Endometrium (tissue), 2 donors: ENCODE data around the gene TGFB2.

ENCODE experiments used
- FAIRE-seq: peaks from 2 replicates; lab custom pipeline; 2012; peaks lifted over from hg19 to GRCh38; lab: Jason Lieb, UNC
- donor health status: control.
- donor health status: control.

The TGFB2 gene

DNA sequence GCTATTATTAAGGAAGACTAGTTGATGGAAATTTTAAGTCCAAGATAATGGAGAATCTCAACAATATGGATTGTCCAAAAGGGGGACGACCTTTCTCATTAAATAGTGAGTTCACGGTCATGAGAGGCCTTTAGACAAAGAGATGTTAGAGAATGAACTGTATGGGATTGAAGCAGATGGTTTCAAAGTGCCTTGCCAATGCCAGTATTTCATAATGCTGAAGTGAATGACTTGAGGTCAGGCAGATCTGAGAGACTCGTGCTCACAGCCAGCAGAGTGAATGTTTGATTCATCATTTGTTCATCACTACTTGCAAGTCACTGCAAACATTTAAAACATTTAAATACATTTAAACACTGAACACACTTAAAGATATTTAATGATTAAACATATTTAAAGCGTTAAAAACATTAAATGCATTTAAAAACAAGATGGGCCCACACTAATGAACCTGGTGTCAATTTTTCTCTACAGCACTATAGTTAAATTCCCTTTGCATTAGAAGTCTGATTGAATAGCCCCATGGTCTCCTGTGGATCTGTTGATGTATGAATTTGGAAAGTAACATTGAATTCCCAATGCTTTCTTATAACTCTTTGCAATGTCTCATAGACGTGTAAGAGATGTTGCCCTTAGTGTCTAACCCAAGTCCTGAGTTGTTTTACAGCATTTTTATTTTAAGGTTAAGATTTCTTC is 80.7 kb downstream of the TGFB2 start:
- FAIRE-seq, result no peak

DNA sequence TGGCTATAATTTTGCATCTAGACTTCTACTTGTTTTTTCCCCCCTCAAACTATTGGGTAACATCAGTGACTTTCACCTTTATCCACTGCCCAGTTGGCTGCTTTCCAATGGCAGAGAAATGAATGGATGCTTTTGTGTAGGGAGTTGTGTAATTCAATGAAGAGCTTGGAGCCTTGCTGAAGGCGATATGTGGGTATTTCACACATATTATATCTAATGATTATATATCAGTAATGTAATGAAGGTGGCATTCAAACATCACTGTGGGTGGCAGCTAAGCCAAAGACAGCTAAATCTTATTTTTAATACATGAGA is 81.2 kb downstream of the TGFB2 start:
- no peak for FAIRE-seq

DNA sequence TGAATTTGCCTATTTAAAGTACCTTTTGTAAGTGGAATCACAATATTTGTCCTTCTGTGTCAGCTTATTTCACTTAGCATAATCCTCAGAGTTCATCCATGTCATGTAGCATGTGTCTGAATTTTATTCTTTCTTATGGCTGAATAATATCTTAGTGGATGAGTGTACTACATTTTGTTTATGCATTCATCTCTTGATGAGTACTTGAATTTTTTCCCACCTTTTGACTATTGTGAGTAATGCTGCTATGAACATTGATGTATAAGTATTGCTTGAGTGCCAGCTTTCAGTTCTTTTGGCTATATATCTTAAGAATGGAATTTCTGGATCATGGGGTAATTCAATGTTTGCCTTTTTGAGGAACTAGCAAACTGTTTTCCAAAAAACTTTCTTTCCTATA is 84.2 kb downstream of the TGFB2 start:
- FAIRE-seq, result no peak

DNA sequence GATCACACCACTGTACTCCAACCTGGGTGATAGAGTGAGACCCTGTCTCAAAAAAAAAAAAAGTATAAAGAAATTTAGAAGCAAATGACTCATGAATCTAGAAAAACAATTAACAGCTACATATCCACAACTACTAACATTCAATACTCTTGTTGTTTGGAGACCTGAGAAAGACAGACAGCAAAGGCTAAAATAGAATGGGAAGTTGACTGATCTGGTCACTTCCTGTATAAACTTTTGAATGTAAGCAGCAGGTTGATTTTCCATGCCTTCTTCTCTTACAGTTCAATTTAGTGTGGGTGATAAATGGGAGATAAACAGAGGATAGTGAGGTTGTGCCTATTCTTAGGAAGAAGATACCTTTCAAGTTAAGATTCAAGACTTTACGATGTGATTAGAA is 85.2 kb downstream of the TGFB2 start:
- no peak for FAIRE-seq

DNA sequence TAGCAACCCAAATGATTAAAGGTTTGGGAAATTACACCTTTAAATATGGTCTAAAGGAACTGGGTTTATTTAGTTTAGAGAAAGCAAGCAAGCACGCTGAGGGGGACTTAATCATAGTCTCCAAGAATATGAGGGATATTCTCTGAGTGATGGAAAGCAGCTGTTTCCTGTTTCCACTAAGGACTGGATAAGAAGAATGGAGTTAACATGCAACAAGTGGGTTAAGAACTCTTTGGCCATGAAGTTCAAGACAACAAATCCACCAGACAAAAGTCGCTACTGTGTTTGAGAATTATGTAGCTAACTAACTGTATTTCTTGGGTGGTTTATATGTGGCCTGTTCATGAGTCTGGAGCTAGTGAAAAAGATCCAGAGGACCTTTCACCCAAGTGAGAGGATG is 85.7 kb downstream of the TGFB2 start:
- no peak for FAIRE-seq

DNA sequence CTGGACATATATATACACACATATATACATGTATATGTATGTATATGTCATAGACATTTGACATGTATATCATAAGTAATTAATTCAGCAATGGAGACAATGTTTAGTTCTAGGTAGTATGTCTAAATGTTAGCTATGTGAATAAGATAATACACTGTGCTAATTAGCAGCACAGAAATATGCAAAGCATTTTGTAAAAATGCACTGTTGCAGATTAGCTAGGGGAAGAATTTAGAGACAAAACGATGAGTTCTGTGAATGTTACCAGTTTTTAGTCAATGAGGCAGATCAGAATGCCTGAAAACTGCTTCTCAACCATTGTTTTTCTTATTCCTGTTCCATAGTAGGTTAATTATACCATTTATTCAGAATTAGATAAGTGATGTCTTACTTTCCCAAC is 86.3 kb downstream of the TGFB2 start:
- FAIRE-seq, result no peak

DNA sequence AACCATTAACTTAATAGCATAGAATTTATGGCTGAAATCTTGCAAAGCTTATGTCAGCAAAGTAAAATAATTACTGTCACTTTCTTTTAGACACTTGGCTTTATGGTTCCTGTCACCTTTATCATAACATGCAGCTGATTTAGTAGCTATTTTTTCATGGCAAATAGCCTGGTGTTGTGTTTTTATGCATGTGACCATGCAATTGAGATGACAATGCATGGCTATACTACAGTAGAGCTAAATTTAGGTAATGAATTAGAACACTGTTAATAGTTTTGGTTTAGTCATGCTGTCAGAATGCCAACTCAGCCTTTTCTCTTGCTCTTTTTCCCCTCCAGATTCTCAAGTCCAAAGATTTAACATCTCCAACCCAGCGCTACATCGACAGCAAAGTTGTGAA is 88.6 kb downstream of the TGFB2 start:
- no peak for FAIRE-seq

DNA sequence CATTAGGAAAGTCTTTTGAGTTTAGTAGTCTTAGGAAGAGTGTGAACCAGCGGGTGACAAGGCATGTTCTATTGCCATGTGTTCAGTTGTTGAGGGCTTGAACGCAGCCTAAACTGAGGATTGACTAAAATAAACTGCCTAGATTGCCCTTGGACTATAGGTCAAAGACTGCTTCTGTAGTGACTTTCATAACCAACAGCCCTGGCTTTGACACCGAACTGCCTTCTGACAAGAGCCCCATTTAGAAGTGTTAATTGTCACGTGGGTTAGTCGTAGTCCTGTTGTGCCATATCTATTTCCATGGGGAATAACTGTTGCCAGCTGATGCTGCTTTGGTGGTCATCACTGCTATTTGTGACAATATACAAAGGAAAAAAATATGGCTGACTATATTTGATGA is 90.4 kb downstream of the TGFB2 start:
- FAIRE-seq, result no peak

DNA sequence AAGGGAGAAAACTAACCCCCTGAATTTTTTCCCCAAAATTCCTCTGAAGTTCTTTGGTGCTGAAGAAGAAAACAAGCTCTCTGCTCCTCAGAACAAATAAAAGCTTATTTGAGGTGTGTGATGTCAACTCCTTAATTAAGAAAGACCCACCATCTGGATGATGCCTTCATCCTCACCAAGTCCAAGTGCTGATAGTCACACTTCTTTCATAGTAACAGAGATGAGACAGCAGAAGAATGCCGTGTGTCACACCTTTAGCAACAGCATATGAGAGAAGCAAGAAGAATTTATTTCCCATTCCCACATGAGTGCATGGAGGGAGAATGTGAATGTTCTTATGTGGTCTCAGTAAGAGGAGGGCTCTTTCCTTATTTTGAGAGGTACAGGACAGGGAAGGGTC is 91.2 kb downstream of the TGFB2 start:
- FAIRE-seq, result no peak

DNA sequence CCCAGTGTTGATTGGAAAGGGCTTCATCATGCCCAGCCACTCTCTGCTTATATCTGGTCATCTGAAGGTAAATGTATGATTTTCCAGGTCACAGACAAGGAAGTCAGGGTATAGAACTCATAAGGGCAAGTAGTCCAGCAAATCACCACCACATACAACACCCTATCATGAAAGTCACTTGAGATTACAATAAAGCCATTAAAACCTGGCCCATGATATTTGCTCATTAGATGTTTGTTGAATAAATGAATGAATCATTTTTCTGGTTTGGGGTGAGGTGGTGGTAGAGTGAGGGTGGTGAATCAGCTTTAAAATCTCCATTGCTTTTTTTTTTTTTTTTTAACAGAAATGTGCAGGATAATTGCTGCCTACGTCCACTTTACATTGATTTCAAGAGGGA is 91.9 kb downstream of the TGFB2 start:
- no peak for FAIRE-seq

DNA sequence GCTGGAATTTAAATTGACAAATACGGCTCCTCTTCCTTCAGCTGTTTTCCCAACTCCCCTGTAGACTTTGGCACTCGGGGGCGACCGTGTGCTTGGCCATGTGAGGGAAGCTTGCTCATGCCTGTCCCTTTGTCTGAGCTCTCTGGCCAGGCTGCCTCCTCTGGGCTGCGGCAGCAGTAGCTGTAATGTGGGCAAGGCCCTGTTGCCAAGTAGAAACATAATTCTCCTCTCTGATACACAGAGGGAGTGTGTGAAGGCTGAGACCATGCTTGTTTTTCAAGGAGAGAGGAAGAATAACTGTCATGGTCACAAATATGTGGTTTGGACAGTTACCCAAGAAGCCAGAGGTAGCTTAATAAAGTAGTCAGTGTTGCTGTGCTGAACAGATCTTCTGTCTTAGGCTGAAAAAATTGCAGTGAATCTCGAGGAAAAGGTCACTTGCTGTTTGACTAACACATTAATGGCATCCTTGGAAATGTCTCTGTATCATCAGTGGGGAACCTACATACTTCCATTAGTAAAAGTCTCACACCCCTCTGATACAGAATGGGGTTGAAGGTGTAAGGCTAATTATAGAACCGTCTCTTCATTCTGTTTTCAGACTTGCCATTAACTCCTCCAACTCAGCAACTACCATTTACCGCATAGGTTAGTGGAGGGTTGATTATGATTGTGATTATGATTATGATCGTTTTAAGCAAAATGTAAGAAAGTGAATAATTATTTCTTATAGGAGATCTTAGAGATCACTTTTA is 94.6 kb downstream of the TGFB2 start:
- FAIRE-seq, result no peak

DNA sequence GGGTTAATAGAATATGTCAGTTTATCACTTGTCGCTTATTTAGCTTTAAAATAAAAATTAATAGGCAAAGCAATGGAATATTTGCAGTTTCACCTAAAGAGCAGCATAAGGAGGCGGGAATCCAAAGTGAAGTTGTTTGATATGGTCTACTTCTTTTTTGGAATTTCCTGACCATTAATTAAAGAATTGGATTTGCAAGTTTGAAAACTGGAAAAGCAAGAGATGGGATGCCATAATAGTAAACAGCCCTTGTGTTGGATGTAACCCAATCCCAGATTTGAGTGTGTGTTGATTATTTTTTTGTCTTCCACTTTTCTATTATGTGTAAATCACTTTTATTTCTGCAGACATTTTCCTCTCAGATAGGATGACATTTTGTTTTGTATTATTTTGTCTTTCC is 98.1 kb downstream of the TGFB2 start:
- no peak for FAIRE-seq

DNA sequence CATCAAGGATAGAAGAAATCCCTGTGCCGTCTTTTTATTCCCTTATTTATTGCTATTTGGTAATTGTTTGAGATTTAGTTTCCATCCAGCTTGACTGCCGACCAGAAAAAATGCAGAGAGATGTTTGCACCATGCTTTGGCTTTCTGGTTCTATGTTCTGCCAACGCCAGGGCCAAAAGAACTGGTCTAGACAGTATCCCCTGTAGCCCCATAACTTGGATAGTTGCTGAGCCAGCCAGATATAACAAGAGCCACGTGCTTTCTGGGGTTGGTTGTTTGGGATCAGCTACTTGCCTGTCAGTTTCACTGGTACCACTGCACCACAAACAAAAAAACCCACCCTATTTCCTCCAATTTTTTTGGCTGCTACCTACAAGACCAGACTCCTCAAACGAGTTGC is 99.0 kb downstream of the TGFB2 start:
- FAIRE-seq, result no peak

DNA sequence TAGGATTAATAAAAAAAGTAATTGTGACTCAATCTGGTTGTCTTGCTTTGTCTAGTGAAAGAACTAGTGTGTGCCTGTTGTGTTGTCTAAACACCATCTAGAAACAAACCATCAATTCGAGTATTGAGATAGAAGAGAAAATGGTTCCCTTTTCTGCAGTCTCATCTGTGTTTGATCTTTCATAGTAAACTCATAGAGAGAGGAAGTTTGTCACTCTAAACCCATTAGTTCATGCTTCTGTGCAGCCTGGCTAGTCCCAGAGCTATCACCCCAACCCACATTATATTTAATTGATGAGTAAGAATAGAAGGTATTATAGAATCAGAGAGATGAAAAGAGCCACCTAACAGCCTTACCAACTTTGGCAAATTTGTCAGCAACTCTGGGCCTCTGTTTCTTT is 99.5 kb downstream of the TGFB2 start:
- FAIRE-seq, result no peak

DNA sequence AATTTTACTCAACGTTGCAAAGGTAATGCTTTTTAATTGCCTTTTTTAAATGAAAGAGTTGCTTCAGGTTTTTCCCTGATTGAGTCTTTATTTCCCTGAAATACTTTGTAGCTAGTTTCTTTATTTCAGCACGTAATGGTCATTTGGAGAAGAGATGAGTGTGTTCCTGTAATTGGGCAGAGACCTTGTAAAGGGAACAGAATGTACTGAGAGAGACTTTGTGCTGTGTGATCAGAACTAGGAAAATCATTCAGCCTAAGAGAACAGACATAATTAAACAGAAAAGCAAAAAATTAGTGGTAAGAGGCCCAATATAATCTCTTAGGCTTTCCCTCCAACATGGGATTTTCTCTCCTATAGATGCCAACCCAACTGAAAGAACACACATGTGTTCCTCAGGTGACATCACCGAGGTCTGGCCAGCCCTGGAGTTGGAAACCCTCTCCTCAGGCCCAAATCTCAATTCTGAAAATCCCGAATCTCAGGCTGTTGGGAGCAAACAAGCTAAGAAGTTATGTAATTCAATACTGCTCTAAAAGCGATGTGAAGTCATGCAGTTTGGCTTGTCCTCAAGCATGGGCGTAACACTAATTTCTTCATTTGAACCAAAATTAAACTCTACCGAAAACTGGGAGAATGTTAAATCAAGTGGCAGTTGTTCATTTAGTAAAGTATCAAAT is 102.0 kb downstream of the TGFB2 start:
- FAIRE-seq, result no peak

DNA sequence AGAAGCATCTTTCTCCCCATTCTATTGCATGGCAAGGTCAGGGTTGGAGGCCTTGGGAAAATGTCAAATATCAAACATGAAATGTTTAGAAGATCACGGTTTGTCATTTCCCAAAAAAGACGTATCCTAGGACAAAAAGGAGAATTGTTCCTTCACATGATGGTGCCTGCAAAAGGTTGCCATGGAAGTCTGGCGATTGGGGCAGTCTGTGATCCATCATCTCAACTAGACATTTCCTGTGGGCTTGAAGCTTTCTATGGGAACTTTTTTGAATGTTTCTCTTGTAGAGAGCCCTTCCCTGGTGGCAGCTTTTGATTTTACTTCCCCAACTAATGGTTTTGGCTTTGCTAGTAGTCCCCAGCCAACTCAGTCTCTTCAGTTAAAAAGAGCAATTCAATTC is 106.3 kb downstream of the TGFB2 start:
- FAIRE-seq, result no peak

DNA sequence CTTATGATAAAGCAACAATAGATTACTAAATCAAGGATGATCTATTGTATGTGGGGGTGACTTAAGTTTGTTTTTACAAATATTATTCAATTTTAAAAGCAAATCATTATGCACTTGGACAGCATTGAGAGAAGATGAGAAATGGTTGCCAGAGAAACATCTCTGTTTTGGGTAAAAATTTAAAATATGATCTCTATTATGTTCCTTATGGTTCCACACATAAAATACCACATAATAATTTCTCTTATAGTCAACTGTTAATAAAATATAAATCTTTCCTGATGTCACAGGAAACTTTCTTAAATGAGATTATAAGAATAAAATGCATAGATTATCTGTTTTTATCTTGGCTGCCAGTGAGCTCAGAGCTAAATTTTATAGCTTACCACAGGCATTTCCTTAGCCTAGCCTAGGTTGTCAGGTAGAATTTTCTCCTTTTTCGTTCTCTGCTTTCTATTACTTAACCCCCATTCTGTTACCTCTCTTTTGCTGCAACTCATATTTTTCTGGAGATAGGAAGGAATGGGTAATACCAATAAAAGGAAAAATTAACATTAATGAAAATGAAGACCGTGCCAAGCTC is 109.7 kb downstream of the TGFB2 start:
- no peak for FAIRE-seq

DNA sequence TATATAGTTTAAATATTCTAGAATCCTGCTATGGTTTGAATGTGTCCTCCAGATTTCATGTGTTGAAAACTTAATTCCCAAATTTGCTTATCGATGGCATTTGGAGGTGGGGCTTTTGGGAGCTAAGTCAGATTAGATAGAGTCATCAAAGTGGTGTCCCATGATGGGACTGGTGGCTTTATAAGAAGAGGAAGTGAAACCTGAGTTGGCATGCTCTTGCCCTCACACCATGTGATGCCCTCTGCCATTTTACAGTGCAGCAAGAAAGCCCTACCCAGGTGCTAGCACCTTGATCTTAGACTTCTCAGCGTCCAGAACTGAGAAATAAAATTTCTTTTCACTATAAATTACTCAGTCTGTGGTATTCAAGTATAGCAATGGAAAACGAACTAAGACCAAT is 111.3 kb downstream of the TGFB2 start:
- no peak for FAIRE-seq

DNA sequence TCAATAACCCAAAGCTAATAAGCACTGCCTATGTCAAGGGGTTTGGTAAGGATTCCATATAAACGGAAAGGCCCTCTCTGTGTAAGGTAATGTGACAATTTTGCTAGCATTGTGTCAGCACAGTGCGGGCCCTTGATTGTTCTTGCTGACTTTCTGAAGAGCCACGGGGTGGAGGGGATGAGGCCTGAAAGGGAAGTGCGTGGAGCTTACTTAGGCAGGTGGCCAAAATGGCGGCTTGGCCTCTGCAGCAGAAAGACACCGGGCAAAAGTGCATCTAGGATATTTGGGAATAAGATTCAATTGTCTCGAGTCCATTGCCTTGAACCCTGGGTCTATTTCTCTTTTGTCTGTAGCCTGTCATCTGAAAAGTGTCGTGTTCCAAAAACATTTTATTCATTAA is 114.3 kb downstream of the TGFB2 start:
- no peak for FAIRE-seq

DNA sequence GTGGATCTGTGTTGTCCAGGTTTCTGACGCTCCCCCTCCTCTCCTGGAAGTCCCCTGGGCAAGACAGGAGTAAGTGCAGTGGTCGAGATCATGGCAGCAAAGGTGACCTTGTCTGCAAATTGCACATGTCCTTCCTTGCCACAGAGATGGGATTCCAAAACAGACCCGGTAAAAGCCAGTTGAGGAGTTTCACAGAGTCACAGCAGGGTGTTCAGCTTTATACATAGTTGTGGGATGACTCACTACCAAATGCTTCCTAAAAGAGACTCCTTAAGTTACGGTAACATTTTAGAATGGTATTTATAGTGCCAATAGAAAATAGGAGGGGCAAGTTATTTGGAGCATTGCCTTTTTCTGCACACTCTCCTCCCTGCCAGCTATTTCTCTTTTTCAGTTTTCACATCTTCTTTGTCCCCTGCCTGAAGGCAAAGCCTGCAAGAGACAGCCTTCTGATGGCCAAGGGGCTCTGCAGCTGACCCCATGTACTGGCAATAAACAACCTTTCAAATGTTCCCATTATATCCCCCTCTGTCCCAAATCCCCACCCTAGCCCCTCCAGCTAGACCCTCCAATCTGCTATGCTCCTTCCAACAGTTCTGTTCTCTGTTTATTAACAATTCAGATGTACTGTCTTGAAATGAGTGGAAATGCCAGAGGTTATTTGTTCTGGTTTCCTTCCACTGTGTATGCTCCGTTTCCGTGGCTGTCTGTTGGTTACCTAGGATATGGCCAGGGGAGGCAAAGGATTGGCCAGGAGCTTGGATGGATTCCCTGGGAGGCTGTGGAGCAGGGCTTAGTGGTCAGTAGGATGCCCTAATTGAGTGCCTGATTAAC is 115.0 kb downstream of the TGFB2 start:
- no peak for FAIRE-seq

DNA sequence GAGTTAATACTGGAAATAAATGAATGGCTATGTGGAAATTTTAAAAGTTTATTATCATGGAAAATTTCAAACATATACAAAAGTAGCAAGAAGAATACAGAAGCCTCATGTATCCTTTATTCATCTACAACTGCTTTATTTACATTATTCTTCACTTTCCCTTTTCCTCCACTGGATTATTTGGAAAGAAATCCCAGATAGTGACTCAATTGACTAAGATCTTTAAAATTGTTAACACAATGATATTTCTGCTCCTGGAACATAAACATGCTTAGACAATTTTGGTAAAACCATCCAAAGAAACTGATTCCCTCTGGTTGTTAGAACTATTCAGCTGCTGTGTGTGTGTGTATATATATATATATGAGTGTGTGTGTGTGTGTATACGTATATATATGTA is 116.2 kb downstream of the TGFB2 start:
- no peak for FAIRE-seq

DNA sequence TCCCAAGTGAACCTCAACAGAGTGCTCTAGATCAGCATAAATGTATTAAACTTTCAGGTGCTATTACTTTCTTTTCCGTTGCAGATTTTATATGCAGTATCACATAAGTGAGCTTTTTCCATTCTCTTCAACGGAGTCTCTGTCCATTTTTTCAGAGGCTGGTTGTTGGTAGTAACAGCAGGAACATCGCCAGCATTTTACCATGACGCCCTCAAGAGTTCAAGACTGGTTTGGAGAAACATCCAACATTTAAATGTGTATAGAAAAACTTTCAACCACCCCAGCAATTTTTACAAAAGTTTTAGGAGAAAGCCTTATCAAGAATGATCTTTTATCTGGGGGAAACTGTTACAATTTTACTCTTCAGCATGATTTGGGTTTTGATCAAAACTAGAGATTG is 117.0 kb downstream of the TGFB2 start:
- FAIRE-seq, result no peak
